Activated naive CD4-positive, alpha-beta T cell treated with anti-CD3 and anti-CD28 coated beads, Interleukin-2, amount 10 ng/mL, durations not matched to agents 7 days and 5 days (primary cell): ENCODE data around the gene ACSL6.

Experiments
- CTCF ChIA-PET: fragments of 350-600 bp; sonication (Branson Sonifier 250); formaldehyde crosslinking; loops from one replicate; lab custom pipeline; 2021; ENCODE audit warnings: antibody characterized with exemption; lab: Charles Lee
- DNase-seq: peaks from one replicate; pipeline ENCODE4 v3.0.0-alpha.2; 2020
- H3K27ac Mint-ChIP-seq: one replicate; pipeline ENCODE4 v1.8.0; 2021; ENCODE audit warnings: mild to moderate bottlenecking, moderate library complexity, mixed read lengths
- H3K27me3 Mint-ChIP-seq: one replicate; pipeline ENCODE4 v1.8.0; 2021; ENCODE audit warnings: mild to moderate bottlenecking, mixed read lengths
- H3K36me3 Mint-ChIP-seq: one replicate; pipeline ENCODE4 v1.8.0; 2021; ENCODE audit warnings: mixed read lengths
- H3K4me1 Mint-ChIP-seq: one replicate; pipeline ENCODE4 v1.8.0; 2021; ENCODE audit warnings: mixed read lengths
- H3K4me3 Mint-ChIP-seq: one replicate; pipeline ENCODE4 v1.8.0; 2021; ENCODE audit warnings: mild to moderate bottlenecking, moderate library complexity, mixed read lengths
- H3K9me3 Mint-ChIP-seq: one replicate; pipeline ENCODE4 v1.8.0; 2021; ENCODE audit warnings: mixed read lengths

ACSL6 gene

GRCh38 chr5:132011622-132012343 is at the start of gene ACSL6:
Gene ACSL6 (minus strand): TSS chr5:132011658. CDS start chr5:132011553, 105 bp downstream.
- H3K27me3 Mint-ChIP-seq: peaks cover 89% of the 10 kb centered on the region
- no peak within 1 kb of the TSS for H3K27ac Mint-ChIP-seq
- H3K9me3 Mint-ChIP-seq: no peaks in the 10 kb centered on the region
- no peaks in the 10 kb centered on the region for H3K36me3 Mint-ChIP-seq
- CTCF ChIA-PET: interaction anchor here (1.4 to 8.0 kb wide), 4 partner anchors 8 to 421 kb away, joined by 3 to 211 read pairs (median 7); no protein-coding TSS in a partner anchor
- peaks cover 37% of the 10 kb centered on the region for H3K4me1 Mint-ChIP-seq
- peak; percentile 62 for DNase-seq
- H3K4me3 Mint-ChIP-seq: peak within 1 kb of the TSS; percentile 67

- Mint-ChIP-seq H3K4me1 (peaks cover 54% of the 10 kb centered on the region), H3K27ac (peak within 1 kb of the TSS; percentile 24), H3K27me3 (peaks cover 60% of the 10 kb centered on the region), H3K4me3 (no peak within 1 kb of the TSS), H3K36me3 (no peaks in the 10 kb centered on the region), H3K9me3 (no peaks in the 10 kb centered on the region)
- CTCF ChIA-PET: interaction anchor here (3.5 to 5.7 kb wide), 4 partner anchors 48 to 471 kb away, joined by 11 to 64 read pairs (median 34); no protein-coding TSS in a partner anchor
- peak; percentile 13 for DNase-seq
Measured at GRCh38 chr5:132060501-132061161, 49.2 kb upstream of the ACSL6 start, which contains the start of gene IL3. Gene IL3 (plus strand): TSS chr5:132060655. CDS start chr5:132060707, 52 bp downstream.

GRCh38 chr5:132059696-132060500 is 48.4 kb upstream of the ACSL6 start:
- DNase-seq: peak; percentile 19
- Mint-ChIP-seq H3K36me3 (no peaks in the 10 kb centered on the region), H3K9me3 (no peaks in the 10 kb centered on the region), H3K27me3 (peaks cover 65% of the 10 kb centered on the region), H3K4me1 (peaks cover 51% of the 10 kb centered on the region), H3K27ac (peak overlapping the region; percentile 24), H3K4me3 (no peak overlapping the region)
- CTCF ChIA-PET: interaction anchor here (1.5 to 5.7 kb wide), 2 partner anchors 51 to 471 kb away, joined by 6 to 64 read pairs; no protein-coding TSS in a partner anchor

GRCh38 chr5:132059043-132059695 is 47.7 kb upstream of the ACSL6 start:
- Mint-ChIP-seq H3K4me1 (peaks cover 54% of the 10 kb centered on the region), H3K9me3 (no peaks in the 10 kb centered on the region), H3K36me3 (no peaks in the 10 kb centered on the region), H3K27ac (peak overlapping the region; percentile 24), H3K4me3 (no peak overlapping the region), H3K27me3 (peaks cover 67% of the 10 kb centered on the region)
- CTCF ChIA-PET: interaction anchor here (0.6 to 1.5 kb wide), 3 partner anchors 470 to 525 kb away, joined by 3 to 6 read pairs (median 3); no protein-coding TSS in a partner anchor
- DNase-seq: peak; percentile 37

GRCh38 chr5:132058646-132059042 is 47.2 kb upstream of the ACSL6 start:
- no peaks in the 10 kb centered on the region for H3K36me3 Mint-ChIP-seq
- H3K4me3 Mint-ChIP-seq: no peak overlapping the region
- DNase-seq: peak; percentile 5
- peaks cover 72% of the 10 kb centered on the region for H3K27me3 Mint-ChIP-seq
- H3K9me3 Mint-ChIP-seq: no peaks in the 10 kb centered on the region
- no peak overlapping the region for H3K27ac Mint-ChIP-seq
- H3K4me1 Mint-ChIP-seq: peaks cover 52% of the 10 kb centered on the region
- CTCF ChIA-PET: interaction anchor here (0.6 to 1.5 kb wide), 4 partner anchors 51 to 524 kb away, joined by 3 to 6 read pairs (median 3); no protein-coding TSS in a partner anchor

- no peaks in the 10 kb centered on the region for H3K9me3 Mint-ChIP-seq
- peaks cover 45% of the 10 kb centered on the region for H3K4me1 Mint-ChIP-seq
- CTCF ChIA-PET: interaction anchor here (1.0 to 1.5 kb wide), 2 partner anchors 50 to 181 kb away, joined by 3 read pairs; no protein-coding TSS in a partner anchor
- no peak overlapping the region for H3K27ac Mint-ChIP-seq
- H3K4me3 Mint-ChIP-seq: no peak overlapping the region
- H3K36me3 Mint-ChIP-seq: no peaks in the 10 kb centered on the region
- DNase-seq: peak; percentile 18
- peaks cover 74% of the 10 kb centered on the region for H3K27me3 Mint-ChIP-seq
Measured at GRCh38 chr5:132057498-132058255, 46.2 kb upstream of the ACSL6 start.

- no peak overlapping the region for H3K4me3 Mint-ChIP-seq
- peaks cover 45% of the 10 kb centered on the region for H3K4me1 Mint-ChIP-seq
- no peaks in the 10 kb centered on the region for H3K9me3 Mint-ChIP-seq
- DNase-seq: peak; percentile 16
- CTCF ChIA-PET: interaction anchor here (1.2 to 1.5 kb wide), 2 partner anchors 49 to 467 kb away, joined by 3 read pairs; no protein-coding TSS in a partner anchor
- H3K27me3 Mint-ChIP-seq: peaks cover 78% of the 10 kb centered on the region
- no peak overlapping the region for H3K27ac Mint-ChIP-seq
- no peaks in the 10 kb centered on the region for H3K36me3 Mint-ChIP-seq
Measured at GRCh38 chr5:132056610-132057497, 45.4 kb upstream of the ACSL6 start.

- Mint-ChIP-seq H3K27me3 (peaks cover 82% of the 10 kb centered on the region), H3K4me3 (no peak overlapping the region), H3K27ac (no peak overlapping the region), H3K4me1 (peaks cover 45% of the 10 kb centered on the region), H3K9me3 (no peaks in the 10 kb centered on the region), H3K36me3 (no peaks in the 10 kb centered on the region)
- DNase-seq: peak; percentile 57
- CTCF ChIA-PET: interaction anchor here (1.2 to 1.3 kb wide), 2 partner anchors 49 to 466 kb away, joined by 3 read pairs; no protein-coding TSS in a partner anchor
Measured at GRCh38 chr5:132055808-132056609, 44.6 kb upstream of the ACSL6 start.

- no peaks in the 10 kb centered on the region for H3K36me3 Mint-ChIP-seq
- no peaks in the 10 kb centered on the region for H3K9me3 Mint-ChIP-seq
- H3K4me3 Mint-ChIP-seq: no peak overlapping the region
- no peak overlapping the region for H3K27ac Mint-ChIP-seq
- CTCF ChIA-PET: interaction anchor here (1.3 kb wide), 1 partner anchor 48 kb away, joined by 3 read pairs; no protein-coding TSS in a partner anchor
- peaks cover 45% of the 10 kb centered on the region for H3K4me1 Mint-ChIP-seq
- H3K27me3 Mint-ChIP-seq: peaks cover 83% of the 10 kb centered on the region
- peak; percentile 13 for DNase-seq
Measured at GRCh38 chr5:132055441-132055807, 44.0 kb upstream of the ACSL6 start.

- Mint-ChIP-seq H3K9me3 (no peaks in the 10 kb centered on the region), H3K4me1 (peaks cover 45% of the 10 kb centered on the region), H3K27me3 (peaks cover 86% of the 10 kb centered on the region), H3K36me3 (no peaks in the 10 kb centered on the region), H3K4me3 (no peak overlapping the region), H3K27ac (no peak overlapping the region)
- CTCF ChIA-PET: interaction anchor here (1.3 kb wide), 1 partner anchor 48 kb away, joined by 3 read pairs; no protein-coding TSS in a partner anchor
- DNase-seq: peak; percentile 14
Measured at GRCh38 chr5:132054697-132055440, 43.4 kb upstream of the ACSL6 start.
